K562 (cell line): Measurements from ENCODE around the gene PYROXD2. TPM values are rescaled to one million over a fixed set of nuclear protein-coding genes. Genes with fewer than 3 reads are reported as not detected.

ENCODE experiments used
- ETS2 ChIP-seq: IDR thresholded peaks from 2 replicates; pipeline ENCODE4 v1.6.1; 2016; ENCODE audit warnings: borderline replicate concordance, missing genetic modification characterization, mild to moderate bottlenecking, moderate library complexity, missing compliant biosample characterization; ENCODE audit not compliant: poor library complexity, severe bottlenecking
- POLR2A ChIP-seq: fragments of 450-650 bp; conservative IDR thresholded peaks from 2 replicates; pipeline ENCODE4 v1.6.1; 2016
- RBFOX2 ChIP-seq: fragments of 200-400 bp; formaldehyde crosslinking; IDR thresholded peaks from 2 replicates; pipeline ENCODE4 v1.6.1; 2017; ENCODE audit warnings: low read depth, mild to moderate bottlenecking, low read length, moderate library complexity
- SRF ChIP-seq, 2 experiments: fragments of 250-450, 450-650 bp in 1 of 2; sonication (Bioruptor Pico) in 1 of 2; sonication (generic) in 1 of 2; formaldehyde crosslinking; IDR thresholded peaks; 2 replicates each; pipeline versions ENCODE4 v1.5.0 to v1.5.1; 2020 to 2022; ENCODE audit warnings: mild to moderate bottlenecking in 1 of 2, missing genetic modification reagents in 1 of 2
- TBL1XR1 ChIP-seq, 2 experiments: IDR thresholded peaks; 2 replicates each; pipeline ENCODE4 v1.6.1; 2012; ENCODE audit warnings: improper control_type of control experiment in 2 of 2, low read length in 2 of 2, mild to moderate bottlenecking in 1 of 2
- TFAP4 ChIP-seq: sonication (generic); formaldehyde crosslinking; IDR thresholded peaks from 2 replicates; pipeline ENCODE4 v1.8.0; 2022; ENCODE audit warnings: missing genetic modification reagents, mild to moderate bottlenecking, moderate library complexity, borderline replicate concordance
- ZBTB7A ChIP-seq: IDR thresholded peaks from 2 replicates; pipeline ENCODE4 v1.6.1; 2011; ENCODE audit warnings: low read depth, mild to moderate bottlenecking, low read length, moderate library complexity, borderline replicate concordance; ENCODE audit not compliant: control insufficient read depth
- ZNF263 ChIP-seq: sonication (generic); formaldehyde crosslinking; IDR thresholded peaks from 2 replicates; pipeline ENCODE4 v1.8.0; 2022; ENCODE audit warnings: mild to moderate bottlenecking, missing genetic modification reagents, borderline replicate concordance
- ZNF395 ChIP-seq: fragments of 200-800 bp; sonication (Bioruptor generic); IDR thresholded peaks from 2 replicates; pipeline ENCODE4 v1.6.1; 2017; ENCODE audit warnings: missing genetic modification characterization, missing compliant biosample characterization
- ZNF77 ChIP-seq: fragments of 250-450 bp; sonication (Bioruptor Pico); IDR thresholded peaks from 2 replicates; pipeline ENCODE4 v1.5.0; 2020
- polyA plus RNA-seq, 8 experiments: library from polyadenylated mRNA; depleted of rRNA in 4 of 8; stranded (reverse) in 5 of 8; unstranded in 3 of 8; fragments of >200 nt; fragmentation: Nextera tagmentation in 2 of 8; fragmentation: Illumina TruSeq in 1 of 8; extraction: Ambion mirVana in 2 of 8; extraction: Trizol in 1 of 8; gene quantifications; 2 replicates each; pipeline versions ENCODE4 v1.2.1 to v1.2.3, GENCODE V29; 2011 to 2014; ENCODE audit warnings: inconsistent platforms in 1 of 8, missing spikeins in 1 of 8
- total RNA-seq, 7 experiments: library from RNA; depleted of rRNA in 6 of 7; stranded (reverse); fragments of >200 nt in 6 of 7; fragmentation: Illumina TruSeq in 2 of 7; extraction: Trizol in 2 of 7; gene quantifications; 2 replicates each; pipeline versions ENCODE4 v1.2.1 to v1.2.3, GENCODE V29; 2011 to 2021; ENCODE audit warnings: low replicate concordance in 1 of 7
- TF ChIP-seq, protein P1 (sequence below): sonication (generic); formaldehyde crosslinking; IDR thresholded peaks from 2 replicates; pipeline ENCODE4 v1.8.1; 2022; ENCODE audit warnings: missing genetic modification reagents
- TF ChIP-seq, protein P2 (sequence below), 2 experiments: fragments of 250-450 bp in 1 of 2; fragments of 450-650 bp in 1 of 2; sonication (Bioruptor Pico) in 1 of 2; IDR thresholded peaks; 2 replicates each; pipeline versions ENCODE4 v1.6.1 to v1.8.0; 2016 to 2021; ENCODE audit warnings: mild to moderate bottlenecking in 2 of 2, moderate library complexity in 2 of 2, missing compliant biosample characterization in 1 of 2, missing genetic modification characterization in 1 of 2
- TF ChIP-seq, protein P3 (sequence below), 2 experiments: fragments of 450-650 bp in 1 of 2; sonication (generic) in 1 of 2; formaldehyde crosslinking in 1 of 2; IDR thresholded peaks in 1 of 2; conservative IDR thresholded peaks in 1 of 2; 2 replicates each; pipeline versions ENCODE4 v1.6.1 to v1.8.1; 2016 to 2023; ENCODE audit warnings: mild to moderate bottlenecking in 2 of 2, moderate library complexity in 2 of 2, inconsistent platforms in 1 of 2, missing genetic modification reagents in 1 of 2
- TF ChIP-seq, protein P4 (sequence below): sonication (generic); formaldehyde crosslinking; IDR thresholded peaks from 2 replicates; pipeline ENCODE4 v1.8.1; 2023; ENCODE audit warnings: mild to moderate bottlenecking, missing genetic modification reagents

PYROXD2 gene
- total and polyA plus RNA-seq, 9 of the 15 experiments (the other 6 are each of a cell fraction or from before 2014, with no cell fraction given) = 0.14 to 1.4 (median 0.58) TPM

GRCh38 chr10:98414932-98415730 is at the start of gene PYROXD2 (continued):
- TF ChIP-seq, protein P1, sequence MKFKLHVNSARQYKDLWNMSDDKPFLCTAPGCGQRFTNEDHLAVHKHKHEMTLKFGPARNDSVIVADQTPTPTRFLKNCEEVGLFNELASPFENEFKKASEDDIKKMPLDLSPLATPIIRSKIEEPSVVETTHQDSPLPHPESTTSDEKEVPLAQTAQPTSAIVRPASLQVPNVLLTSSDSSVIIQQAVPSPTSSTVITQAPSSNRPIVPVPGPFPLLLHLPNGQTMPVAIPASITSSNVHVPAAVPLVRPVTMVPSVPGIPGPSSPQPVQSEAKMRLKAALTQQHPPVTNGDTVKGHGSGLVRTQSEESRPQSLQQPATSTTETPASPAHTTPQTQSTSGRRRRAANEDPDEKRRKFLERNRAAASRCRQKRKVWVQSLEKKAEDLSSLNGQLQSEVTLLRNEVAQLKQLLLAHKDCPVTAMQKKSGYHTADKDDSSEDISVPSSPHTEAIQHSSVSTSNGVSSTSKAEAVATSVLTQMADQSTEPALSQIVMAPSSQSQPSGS (CRISPR knock-in tag) = no peak
- TF ChIP-seq TBL1XR1 (IDR thresholded peaks at IDR 0.05; ENCODE audit: low read length in 2 of 2) = no peak
- peak; percentile 62 for TF ChIP-seq POLR2A
- no peak for TF ChIP-seq ZNF77
- TF ChIP-seq ZBTB7A = peak; percentile 40; the same call in 1 of the 2 replicates
- TF ChIP-seq, protein P2, sequence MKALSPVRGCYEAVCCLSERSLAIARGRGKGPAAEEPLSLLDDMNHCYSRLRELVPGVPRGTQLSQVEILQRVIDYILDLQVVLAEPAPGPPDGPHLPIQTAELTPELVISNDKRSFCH (CRISPR knock-in tag; IDR thresholded peaks at IDR 0.05) = no peak
- TF ChIP-seq, protein P2 (tag; IDR thresholded peaks at IDR 0.05) = no peak
- TF ChIP-seq, protein P3, sequence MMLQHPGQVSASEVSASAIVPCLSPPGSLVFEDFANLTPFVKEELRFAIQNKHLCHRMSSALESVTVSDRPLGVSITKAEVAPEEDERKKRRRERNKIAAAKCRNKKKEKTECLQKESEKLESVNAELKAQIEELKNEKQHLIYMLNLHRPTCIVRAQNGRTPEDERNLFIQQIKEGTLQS (IDR thresholded peaks at IDR 0.05) = no peak
- TF ChIP-seq, protein P3 (CRISPR knock-in tag; conservative IDR thresholded peaks at IDR 0.05) = no peak
- TF ChIP-seq ZNF395 (CRISPR knock-in tag) = no peak
- no peak for TF ChIP-seq SRF (CRISPR knock-in tag; IDR thresholded peaks at IDR 0.05)
- peak; percentile 21; the same call in 1 of the 2 replicates for TF ChIP-seq ZNF263 (CRISPR knock-in tag)
- peak; percentile 42; the same call in 1 of the 2 replicates for TF ChIP-seq TFAP4
- peak; percentile 58 for TF ChIP-seq RBFOX2
- TF ChIP-seq, protein P4, sequence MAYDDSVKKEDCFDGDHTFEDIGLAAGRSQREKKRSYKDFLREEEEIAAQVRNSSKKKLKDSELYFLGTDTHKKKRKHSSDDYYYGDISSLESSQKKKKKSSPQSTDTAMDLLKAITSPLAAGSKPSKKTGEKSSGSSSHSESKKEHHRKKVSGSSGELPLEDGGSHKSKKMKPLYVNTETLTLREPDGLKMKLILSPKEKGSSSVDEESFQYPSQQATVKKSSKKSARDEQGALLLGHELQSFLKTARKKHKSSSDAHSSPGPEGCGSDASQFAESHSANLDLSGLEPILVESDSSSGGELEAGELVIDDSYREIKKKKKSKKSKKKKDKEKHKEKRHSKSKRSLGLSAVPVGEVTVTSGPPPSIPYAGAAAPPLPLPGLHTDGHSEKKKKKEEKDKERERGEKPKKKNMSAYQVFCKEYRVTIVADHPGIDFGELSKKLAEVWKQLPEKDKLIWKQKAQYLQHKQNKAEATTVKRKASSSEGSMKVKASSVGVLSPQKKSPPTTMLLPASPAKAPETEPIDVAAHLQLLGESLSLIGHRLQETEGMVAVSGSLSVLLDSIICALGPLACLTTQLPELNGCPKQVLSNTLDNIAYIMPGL = no peak
- TF ChIP-seq ETS2 (tag) = no peak
